Measurements from ENCODE around the gene GPR84.

GPR84 gene

GRCh38 chr12:54373649-54374561 lies 9.6 kb upstream of the GPR84 start:
- peaks cover 21% of the 10 kb centered on the region for H3K4me1 ChIP-seq (ENCODE audit: control insufficient read depth, insufficient read depth, low read length, poor library complexity, severe bottlenecking)
- H3K27ac ChIP-seq (ENCODE audit: low read depth, low read length, severe bottlenecking), result no peak overlapping the region
- H3K9me3 ChIP-seq (ENCODE audit: control insufficient read depth, low read length), result no peaks in the 10 kb centered on the region
- no peak overlapping the region for H3K4me3 ChIP-seq (ENCODE audit: extremely low read depth, insufficient read depth, low read length, poor library complexity, severe bottlenecking)
- WGBS, 2 experiments (ENCODE audit: insufficient coverage in 2 of 2), result 87 to 93% methylated on average over 3 to 8 of the region's 10 CpGs
- H3K36me3 ChIP-seq (ENCODE audit: control insufficient read depth, insufficient read depth, low read length), result peaks cover 35% of the 10 kb centered on the region

- Histone ChIP-seq H3K4me1 (ENCODE audit: control insufficient read depth, insufficient read depth, low read length, poor library complexity, severe bottlenecking) (peaks cover 30% of the 10 kb centered on the region), H3K4me3 (ENCODE audit: extremely low read depth, insufficient read depth, low read length, poor library complexity, severe bottlenecking) (no peak overlapping the region), H3K27ac (ENCODE audit: low read depth, low read length, severe bottlenecking) (no peak overlapping the region), H3K9me3 (ENCODE audit: control insufficient read depth, low read length) (no peaks in the 10 kb centered on the region), H3K36me3 (ENCODE audit: control insufficient read depth, insufficient read depth, low read length) (peaks cover 29% of the 10 kb centered on the region)
- WGBS, 2 experiments (ENCODE audit: insufficient coverage in 2 of 2), result 95 to 100% methylated on average over 4 to 5 of the region's 8 CpGs
Measured at GRCh38 chr12:54372113-54372806, 8.0 kb upstream of the GPR84 start.

DNA sequence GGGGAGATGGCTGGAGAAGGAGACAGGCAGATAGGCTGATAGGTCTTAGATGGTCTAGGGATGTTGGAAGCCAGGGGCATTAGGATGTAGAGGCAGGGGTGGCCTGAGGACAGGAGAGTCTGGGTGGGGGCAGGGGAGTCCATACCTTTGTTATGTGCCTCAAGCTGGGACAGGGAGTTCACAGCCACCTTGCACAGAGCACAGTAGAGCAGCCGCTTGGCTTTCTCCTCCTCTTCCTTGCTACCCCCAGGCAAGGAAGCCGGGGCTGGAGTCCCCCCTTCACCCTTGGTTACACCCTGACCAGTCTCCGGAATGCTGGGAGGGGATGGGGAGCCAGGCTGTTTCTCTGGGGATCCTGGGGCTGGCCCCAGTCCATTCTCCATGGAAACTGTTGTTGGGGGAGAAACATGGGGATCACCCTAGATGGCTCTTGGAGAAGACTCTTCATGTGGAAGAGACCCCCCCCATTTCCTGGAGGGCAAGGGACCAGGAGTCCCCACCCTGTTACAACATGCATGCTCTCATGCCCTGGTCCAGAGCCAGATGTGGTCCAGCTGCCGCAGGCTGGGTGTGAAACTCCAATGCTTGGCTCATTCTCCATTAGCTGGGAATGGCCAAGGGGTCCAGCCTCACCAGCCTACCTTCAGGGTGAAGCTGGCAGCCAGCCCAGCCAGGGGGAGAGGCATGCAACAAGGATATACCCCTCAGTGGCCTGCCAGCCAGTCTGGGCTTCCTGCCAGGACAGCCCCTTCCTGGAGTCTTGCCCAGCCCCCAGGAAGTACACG lies 7.2 kb upstream of the GPR84 start:
- WGBS, 2 experiments (ENCODE audit: insufficient coverage in 2 of 2), result 91 to 97% methylated on average over 1 to 3 of the region's 5 CpGs

DNA sequence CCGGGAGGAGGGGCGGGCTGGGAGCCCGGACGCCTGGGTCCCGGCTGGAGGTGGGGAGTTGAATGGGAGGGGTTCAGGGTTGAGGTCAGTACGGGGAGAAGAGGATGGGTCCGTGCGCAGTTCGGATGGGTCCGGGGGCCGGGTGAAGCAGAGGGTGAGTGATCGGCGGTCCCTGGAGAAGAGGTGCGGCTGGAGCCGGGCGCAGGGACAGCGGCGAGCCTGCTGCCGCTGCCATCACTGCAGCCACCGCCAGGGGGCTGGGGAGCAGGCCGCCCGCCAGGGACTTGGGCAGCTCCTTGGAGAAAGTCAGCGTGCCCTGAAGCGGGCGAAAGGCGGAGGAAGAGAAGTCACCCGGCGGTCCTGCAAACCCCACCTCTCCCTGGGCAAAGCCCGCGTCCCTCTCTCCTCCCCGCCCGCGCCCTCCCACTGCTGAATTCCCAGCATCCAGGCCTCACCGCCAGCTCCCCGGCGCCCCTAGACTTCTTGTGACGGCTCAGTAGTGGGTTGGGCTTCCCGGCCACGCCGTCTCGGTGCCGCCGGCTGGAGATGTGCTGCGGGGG lies 6.0 kb upstream of the GPR84 start:
- H3K36me3 ChIP-seq (ENCODE audit: control insufficient read depth, insufficient read depth, low read length), result peaks cover 16% of the 10 kb centered on the region
- peaks cover 30% of the 10 kb centered on the region for H3K4me1 ChIP-seq (ENCODE audit: control insufficient read depth, insufficient read depth, low read length, poor library complexity, severe bottlenecking)
- peak overlapping the region; percentile 2 for H3K4me3 ChIP-seq (ENCODE audit: extremely low read depth, insufficient read depth, low read length, poor library complexity, severe bottlenecking)
- 6 to 21% methylated on average over 24 to 28 of the region's 44 CpGs for WGBS, 2 experiments (ENCODE audit: insufficient coverage in 2 of 2)
- H3K27ac ChIP-seq (ENCODE audit: low read depth, low read length, severe bottlenecking), result no peak overlapping the region
- H3K9me3 ChIP-seq (ENCODE audit: control insufficient read depth, low read length), result no peaks in the 10 kb centered on the region

More for the DNA sequence above, 7.2 kb upstream of the GPR84 start:
- H3K36me3 ChIP-seq (ENCODE audit: control insufficient read depth, insufficient read depth, low read length), result peaks cover 21% of the 10 kb centered on the region
- H3K27ac ChIP-seq (ENCODE audit: low read depth, low read length, severe bottlenecking), result no peak overlapping the region
- H3K9me3 ChIP-seq (ENCODE audit: control insufficient read depth, low read length), result no peaks in the 10 kb centered on the region
- H3K4me1 ChIP-seq (ENCODE audit: control insufficient read depth, insufficient read depth, low read length, poor library complexity, severe bottlenecking), result peaks cover 30% of the 10 kb centered on the region
- no peak overlapping the region for H3K4me3 ChIP-seq (ENCODE audit: extremely low read depth, insufficient read depth, low read length, poor library complexity, severe bottlenecking)

GRCh38 chr12:54369597-54370131 lies 5.4 kb upstream of the GPR84 start:
- peak overlapping the region; percentile 2 for H3K4me3 ChIP-seq (ENCODE audit: extremely low read depth, insufficient read depth, low read length, poor library complexity, severe bottlenecking)
- H3K36me3 ChIP-seq (ENCODE audit: control insufficient read depth, insufficient read depth, low read length), result peaks cover 16% of the 10 kb centered on the region
- WGBS, 2 experiments (ENCODE audit: insufficient coverage in 2 of 2), result 55 to 66% methylated on average over 11 to 16 of the region's 21 CpGs
- no peaks in the 10 kb centered on the region for H3K9me3 ChIP-seq (ENCODE audit: control insufficient read depth, low read length)
- H3K4me1 ChIP-seq (ENCODE audit: control insufficient read depth, insufficient read depth, low read length, poor library complexity, severe bottlenecking), result peaks cover 25% of the 10 kb centered on the region
- no peak overlapping the region for H3K27ac ChIP-seq (ENCODE audit: low read depth, low read length, severe bottlenecking)

DNA sequence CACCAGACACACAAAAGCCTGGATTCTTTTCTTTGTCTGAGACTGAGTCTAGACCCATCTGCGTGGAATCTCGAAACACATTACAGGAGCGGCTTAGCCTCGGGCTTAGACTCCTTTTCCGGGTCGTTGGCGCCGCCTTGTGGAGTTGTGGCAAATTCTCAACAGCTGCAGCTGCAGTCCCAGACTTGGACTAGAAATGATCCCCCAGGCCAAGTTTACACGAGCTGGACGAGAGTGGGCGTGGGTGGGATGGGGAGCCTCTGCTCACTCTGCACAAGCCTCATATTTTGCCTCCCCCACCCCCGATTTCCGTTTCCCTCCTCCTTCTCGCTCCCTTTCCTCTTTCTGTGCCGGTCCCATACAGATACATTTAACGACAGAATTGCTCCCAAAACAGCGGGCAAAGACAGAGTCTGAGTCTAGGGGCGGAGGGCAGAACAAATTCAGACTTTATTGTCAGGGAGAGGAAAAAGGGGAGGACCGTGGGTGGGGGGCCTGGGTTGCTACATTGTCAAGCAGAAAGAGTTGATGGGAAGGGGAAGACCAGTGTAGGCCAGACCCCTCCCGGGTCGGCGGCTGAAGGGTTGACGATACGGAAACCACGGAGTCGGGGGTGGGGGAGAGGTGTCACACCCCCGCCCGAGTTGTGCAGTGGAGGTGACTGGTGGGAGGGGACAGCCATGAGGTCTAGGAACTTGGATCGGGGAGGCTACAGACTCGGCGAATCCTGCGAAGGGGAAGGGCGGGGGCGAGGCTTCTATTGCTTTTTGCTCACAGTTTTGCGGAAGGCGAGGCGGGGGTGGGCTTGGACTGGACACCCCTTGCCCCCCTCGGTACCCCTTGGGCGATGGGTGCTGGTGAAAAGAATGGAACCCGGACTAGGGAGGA lies 4.7 kb upstream of the GPR84 start:
- H3K36me3 ChIP-seq (ENCODE audit: control insufficient read depth, insufficient read depth, low read length), result peaks cover 16% of the 10 kb centered on the region
- 35 to 38% methylated on average over 29 to 38 of the region's 40 CpGs for WGBS, 2 experiments (ENCODE audit: insufficient coverage in 2 of 2)
- no peaks in the 10 kb centered on the region for H3K9me3 ChIP-seq (ENCODE audit: control insufficient read depth, low read length)
- H3K4me1 ChIP-seq (ENCODE audit: control insufficient read depth, insufficient read depth, low read length, poor library complexity, severe bottlenecking), result peaks cover 25% of the 10 kb centered on the region
- H3K27ac ChIP-seq (ENCODE audit: low read depth, low read length, severe bottlenecking), result no peak overlapping the region
- no peak overlapping the region for H3K4me3 ChIP-seq (ENCODE audit: extremely low read depth, insufficient read depth, low read length, poor library complexity, severe bottlenecking)

DNA sequence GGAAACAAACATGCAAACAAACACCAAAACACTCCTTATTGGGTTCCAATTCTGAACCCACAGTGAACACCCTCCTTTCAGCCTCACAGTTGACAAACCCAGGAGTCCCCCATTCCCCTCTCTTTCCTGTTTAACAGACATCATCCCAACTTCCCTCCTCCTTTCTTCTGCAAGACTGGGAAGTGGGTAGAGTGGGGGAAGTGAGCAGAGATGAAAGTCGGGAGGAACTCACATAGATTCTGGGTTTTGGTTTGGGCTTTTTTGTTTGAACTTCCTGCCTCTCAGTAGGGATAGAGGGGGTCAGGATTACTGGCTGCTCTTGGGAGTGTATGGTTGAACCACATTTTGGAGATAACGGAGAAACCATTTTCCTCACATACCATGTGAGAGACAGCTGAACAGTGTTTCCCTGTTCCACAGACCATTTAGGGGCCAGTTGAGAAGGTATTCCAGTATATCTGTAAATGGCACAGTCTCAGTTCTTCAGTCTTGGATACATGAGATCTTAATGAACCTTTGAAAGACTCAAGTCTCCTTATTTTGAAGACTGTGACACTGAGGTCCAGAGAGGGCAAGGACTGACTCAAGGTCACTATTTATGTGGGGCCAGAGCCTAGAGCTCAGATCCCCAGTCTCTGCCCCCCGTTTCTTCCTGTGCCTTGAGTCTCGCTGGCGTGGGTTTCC lies 3.9 kb upstream of the GPR84 start:
- WGBS, 2 experiments (ENCODE audit: insufficient coverage in 2 of 2), result 7 to 14% methylated on average over 3 of the region's 5 CpGs
- H3K27ac ChIP-seq (ENCODE audit: low read depth, low read length, severe bottlenecking), result no peak overlapping the region
- no peak overlapping the region for H3K4me3 ChIP-seq (ENCODE audit: extremely low read depth, insufficient read depth, low read length, poor library complexity, severe bottlenecking)

GRCh38 chr12:54363618-54364017 lies 668 bp downstream of the GPR84 start:
- H3K4me1 ChIP-seq (ENCODE audit: control insufficient read depth, insufficient read depth, low read length, poor library complexity, severe bottlenecking), result peaks cover 26% of the 10 kb centered on the region
- H3K9me3 ChIP-seq (ENCODE audit: control insufficient read depth, low read length), result no peaks in the 10 kb centered on the region
- no peaks in the 10 kb centered on the region for H3K36me3 ChIP-seq (ENCODE audit: control insufficient read depth, insufficient read depth, low read length)
- H3K4me3 ChIP-seq (ENCODE audit: extremely low read depth, insufficient read depth, low read length, poor library complexity, severe bottlenecking), result no peak overlapping the region
- WGBS, 2 experiments (ENCODE audit: insufficient coverage in 2 of 2), result 80% methylated on average over 2 to 3 of the region's 6 CpGs
- H3K27ac ChIP-seq (ENCODE audit: low read depth, low read length, severe bottlenecking), result no peak overlapping the region

More for the DNA sequence above, 3.9 kb upstream of the GPR84 start:
- peaks cover 16% of the 10 kb centered on the region for H3K36me3 ChIP-seq (ENCODE audit: control insufficient read depth, insufficient read depth, low read length)
- no peaks in the 10 kb centered on the region for H3K9me3 ChIP-seq (ENCODE audit: control insufficient read depth, low read length)
- H3K4me1 ChIP-seq (ENCODE audit: control insufficient read depth, insufficient read depth, low read length, poor library complexity, severe bottlenecking), result peaks cover 25% of the 10 kb centered on the region

GRCh38 chr12:54363047-54363446 lies 1.2 kb downstream of the GPR84 start:
- Histone ChIP-seq H3K4me1 (ENCODE audit: control insufficient read depth, insufficient read depth, low read length, poor library complexity, severe bottlenecking) (peaks cover 21% of the 10 kb centered on the region), H3K27ac (ENCODE audit: low read depth, low read length, severe bottlenecking) (no peak overlapping the region), H3K4me3 (ENCODE audit: extremely low read depth, insufficient read depth, low read length, poor library complexity, severe bottlenecking) (no peak overlapping the region), H3K9me3 (ENCODE audit: control insufficient read depth, low read length) (no peaks in the 10 kb centered on the region), H3K36me3 (ENCODE audit: control insufficient read depth, insufficient read depth, low read length) (no peaks in the 10 kb centered on the region)
- 87 to 92% methylated on average over 8 of the region's 8 CpGs for WGBS, 2 experiments (ENCODE audit: insufficient coverage in 2 of 2)

All from mesodermal cell (in vitro differentiated cells).